HepG2 (cell line): Measurements from ENCODE around the gene LCLAT1. TPM values are rescaled to one million over a fixed set of nuclear protein-coding genes. Genes with fewer than 3 reads are reported as not detected.

Experiments
- ATAC-seq: fragments of 200-7000 bp; cut with Tn5 transposase; 3 replicates; pipeline ENCODE4 v1.9.1; 2020; ENCODE audit warnings: mild to moderate bottlenecking, moderate library complexity
- BruUV-seq: library from RNA; stranded (reverse); fragments of 400-500 nt; replicated peaks from 2 replicates; lab custom pipeline; 2021; lab: Mats Ljungman, UMichigan
- CTCF ChIA-PET: fragments of 300-600 bp; formaldehyde crosslinking; extraction: SDS; loops from one replicate; lab custom pipeline; 2021; ENCODE audit warnings: low total read pairs, inconsistent platforms, low intra/inter-chr PET ratio; lab: Yijun Ruan, JAX
- POLR2A ChIA-PET: fragments of 350-600 bp; sonication (Branson Sonifier 250); formaldehyde crosslinking; loops from one replicate; lab custom pipeline; 2020; ENCODE audit warnings: antibody characterized with exemption, inconsistent platforms; lab: Yijun Ruan, JAX
- DNase-seq: peaks from one replicate; pipeline ENCODE4 v3.0.0-alpha.2; 2015; ENCODE audit warnings: low spot score
- FAIRE-seq: peaks from 3 replicates; lab custom pipeline; 2011; peaks lifted over from hg19 to GRCh38; lab: Jason Lieb, UNC
- H2AFZ ChIP-seq: one replicate; pipeline ENCODE4 v1.6.1; 2011; ENCODE audit warnings: low read length, inconsistent platforms
- H3K27ac ChIP-seq: fragments of 300-600 bp; 3 replicates; pipeline ENCODE4 v1.8.0; 2011; ENCODE audit warnings: mixed run types, mild to moderate bottlenecking, mixed read lengths, low read length, inconsistent platforms; ENCODE audit not compliant: insufficient read depth; ENCODE audit errors: extremely low read length
- H3K27me3 ChIP-seq, 2 experiments: fragments of 200-600 bp in 1 of 2; 2 replicates in 1 of 2; 3 replicates in 1 of 2; pipeline versions ENCODE4 v1.6.0 to v1.8.0; 2011; ENCODE audit warnings: low read length in 2 of 2, mild to moderate bottlenecking in 2 of 2, moderate library complexity in 2 of 2, inconsistent platforms in 1 of 2; ENCODE audit not compliant: insufficient read depth in 2 of 2, control insufficient read depth in 1 of 2
- H3K36me3 ChIP-seq, 2 experiments: fragments of 200-600 bp in 1 of 2; replicated peaks in 1 of 2; 2 replicates in 1 of 2; 3 replicates in 1 of 2; pipeline versions ENCODE4 v1.5.1 to v1.8.0; 2011; ENCODE audit warnings: low read length in 2 of 2, inconsistent platforms in 1 of 2; ENCODE audit not compliant: insufficient read depth in 2 of 2, control insufficient read depth in 1 of 2
- H3K4me1 ChIP-seq: 2 replicates; pipeline ENCODE4 v1.5.1; 2012; ENCODE audit warnings: low read length, inconsistent platforms; ENCODE audit not compliant: insufficient read depth
- H3K4me2 ChIP-seq: 2 replicates; pipeline ENCODE4 v1.6.0; 2011; ENCODE audit warnings: low read depth, low read length, inconsistent platforms
- H3K4me3 ChIP-seq, 3 experiments: fragments of 200-600 bp in 1 of 3; sonication (generic), shearing (Covaris generic) in 1 of 3; replicated peaks in 1 of 3; 2 replicates each; pipeline ENCODE4 v1.5.1; 2011 to 2016; ENCODE audit warnings: low read length in 3 of 3, inconsistent platforms in 2 of 3, low read depth in 2 of 3, mild to moderate bottlenecking in 2 of 3, control low read depth in 1 of 3, mixed read lengths in 1 of 3; ENCODE audit not compliant: insufficient read depth in 1 of 3
- H3K79me2 ChIP-seq: one replicate; pipeline ENCODE4 v1.6.1; 2011; ENCODE audit warnings: low read length, inconsistent platforms; ENCODE audit not compliant: insufficient read depth
- H3K9ac ChIP-seq: 2 replicates; pipeline ENCODE4 v1.6.0; 2011; ENCODE audit warnings: mild to moderate bottlenecking, low read depth, low read length, inconsistent platforms; ENCODE audit not compliant: insufficient read depth
- H3K9me3 ChIP-seq: 2 replicates; pipeline ENCODE4 v1.5.1; 2012; ENCODE audit warnings: mild to moderate bottlenecking, low read length
- H4K20me1 ChIP-seq: 2 replicates; pipeline ENCODE4 v1.6.0; 2011; ENCODE audit warnings: inconsistent platforms, mild to moderate bottlenecking, low read length, moderate library complexity; ENCODE audit not compliant: insufficient read depth
- AGO1 ChIP-seq: fragments of 200-400 bp; formaldehyde crosslinking; IDR thresholded peaks from 2 replicates; pipeline ENCODE4 v1.6.1; 2017; ENCODE audit warnings: mild to moderate bottlenecking, low read depth, low read length, moderate library complexity; ENCODE audit not compliant: poor library complexity, severe bottlenecking
- CBX2 ChIP-seq, 2 experiments: fragments of 200-600 bp in 1 of 2; sonication (generic); formaldehyde crosslinking in 1 of 2; IDR thresholded peaks; 2 replicates each; pipeline versions ENCODE4 v1.7.0 to v1.8.1; 2018 to 2022; ENCODE audit warnings: low read depth in 2 of 2, low read length in 1 of 2, mild to moderate bottlenecking in 1 of 2, missing genetic modification reagents in 1 of 2
- GABPA ChIP-seq, 2 experiments: IDR thresholded peaks; 2 replicates each; pipeline ENCODE4 v1.6.1; 2011 to 2016; ENCODE audit warnings: low read depth in 2 of 2, low read length in 1 of 2, missing biosample characterization in 1 of 2, missing genetic modification characterization in 1 of 2
- GATA4 ChIP-seq: sonication (generic); IDR thresholded peaks from 2 replicates; pipeline ENCODE4 v1.6.1; 2016; ENCODE audit warnings: antibody characterized with exemption, low read depth, borderline replicate concordance
- HOXA5 ChIP-seq: sonication (generic); formaldehyde crosslinking; IDR thresholded peaks from 2 replicates; pipeline ENCODE4 v1.4.0; 2020; ENCODE audit warnings: missing genetic modification reagents
- SNAPC2 ChIP-seq: sonication (generic); formaldehyde crosslinking; IDR thresholded peaks from 2 replicates; pipeline ENCODE4 v1.8.1; 2022; ENCODE audit warnings: mild to moderate bottlenecking, missing genetic modification reagents
- SP140L ChIP-seq: sonication (generic); formaldehyde crosslinking; IDR thresholded peaks from 2 replicates; pipeline ENCODE4 v1.4.0; 2020; ENCODE audit warnings: missing genetic modification reagents, borderline replicate concordance
- SP4 ChIP-seq: sonication (generic); formaldehyde crosslinking; IDR thresholded peaks from 2 replicates; pipeline ENCODE4 v1.8.1; 2023; ENCODE audit warnings: mild to moderate bottlenecking, missing genetic modification reagents
- ZBTB21 ChIP-seq: sonication (generic); formaldehyde crosslinking; IDR thresholded peaks from 2 replicates; pipeline ENCODE4 v1.4.0; 2020; ENCODE audit warnings: missing genetic modification reagents
- ZC3H13 ChIP-seq: sonication (generic); formaldehyde crosslinking; IDR thresholded peaks from 2 replicates; pipeline ENCODE4 v1.8.1; 2023; ENCODE audit warnings: mild to moderate bottlenecking, missing genetic modification reagents, moderate library complexity
- ZMAT3 ChIP-seq: sonication (generic); formaldehyde crosslinking; conservative IDR thresholded peaks from 2 replicates; pipeline ENCODE4 v1.7.0; 2021; ENCODE audit warnings: missing genetic modification reagents
- ZNF598 ChIP-seq: sonication (generic); formaldehyde crosslinking; IDR thresholded peaks from 2 replicates; pipeline ENCODE4 v1.5.1; 2020; ENCODE audit warnings: mild to moderate bottlenecking, missing genetic modification reagents, borderline replicate concordance
- ZNF619 ChIP-seq: sonication (generic); formaldehyde crosslinking; IDR thresholded peaks from 2 replicates; pipeline ENCODE4 v1.4.0; 2020; ENCODE audit warnings: mild to moderate bottlenecking, missing genetic modification reagents
- ZNF792 ChIP-seq: IDR thresholded peaks from 2 replicates; pipeline ENCODE4 v1.6.1; 2016
- ZNF800 ChIP-seq: sonication (generic); formaldehyde crosslinking; IDR thresholded peaks from 2 replicates; pipeline ENCODE4 v1.4.0; 2020; ENCODE audit warnings: missing genetic modification reagents
- WGBS: methylation state at CpG from one replicate; pipeline ENCODE4 v1.1.6; 2017; ENCODE audit warnings: low lambda C conversion rate; 5-methylcytosine and 5-hydroxymethylcytosine counted together
- in situ Hi-C: cut with HindIII; loops from 2 replicates; pipeline ENCODE4 v1.10.0; 2017; ENCODE audit warnings: low pct_unique_long_range_greater_than_20kb; ENCODE audit not compliant: extremely low pct_ligation_motif_present
- intact Hi-C: fragments of 100-400 bp; cut with micrococcal nuclease; formaldehyde crosslinking; loops from one replicate; pipeline ENCODE4 v1.10.0; 2022; ENCODE audit not compliant: unreplicated experiment
- polyA plus RNA-seq, 8 experiments: library from polyadenylated mRNA; depleted of rRNA in 3 of 8; stranded (reverse) in 7 of 8; unstranded in 1 of 8; fragments of >200 nt; fragmentation: Illumina TruSeq in 4 of 8; extraction: Trizol in 4 of 8; gene quantifications; 2 replicates each; pipeline versions ENCODE4 v1.2.1 to v1.2.3, GENCODE V29; 2011 to 2016; ENCODE audit warnings: low read depth in 4 of 8, missing spikeins in 1 of 8, mixed read lengths in 1 of 8; ENCODE audit not compliant: insufficient read depth in 1 of 8
- total RNA-seq, 5 experiments: library from RNA; depleted of rRNA; stranded (reverse); fragments of >200 nt; fragmentation: Illumina TruSeq; extraction: Trizol; gene quantifications; 2 replicates each; pipeline ENCODE4 v1.2.3, GENCODE V29; 2016; ENCODE audit warnings: low read depth in 1 of 5
- TF ChIP-seq, protein P1 (sequence below): sonication (generic); formaldehyde crosslinking; conservative IDR thresholded peaks from 2 replicates; pipeline ENCODE4 v1.4.0; 2020; ENCODE audit warnings: missing genetic modification reagents
- TF ChIP-seq, protein P2 (sequence below): sonication (generic); formaldehyde crosslinking; IDR thresholded peaks from 2 replicates; pipeline ENCODE4 v1.8.1; 2023; ENCODE audit warnings: mild to moderate bottlenecking, missing genetic modification reagents

Gene LCLAT1
- total and polyA plus RNA-seq, 2 of the 13 experiments (the other 11 are each of a cell fraction or from before 2014, with no cell fraction given) = 18.0 to 28.0 TPM

DNA sequence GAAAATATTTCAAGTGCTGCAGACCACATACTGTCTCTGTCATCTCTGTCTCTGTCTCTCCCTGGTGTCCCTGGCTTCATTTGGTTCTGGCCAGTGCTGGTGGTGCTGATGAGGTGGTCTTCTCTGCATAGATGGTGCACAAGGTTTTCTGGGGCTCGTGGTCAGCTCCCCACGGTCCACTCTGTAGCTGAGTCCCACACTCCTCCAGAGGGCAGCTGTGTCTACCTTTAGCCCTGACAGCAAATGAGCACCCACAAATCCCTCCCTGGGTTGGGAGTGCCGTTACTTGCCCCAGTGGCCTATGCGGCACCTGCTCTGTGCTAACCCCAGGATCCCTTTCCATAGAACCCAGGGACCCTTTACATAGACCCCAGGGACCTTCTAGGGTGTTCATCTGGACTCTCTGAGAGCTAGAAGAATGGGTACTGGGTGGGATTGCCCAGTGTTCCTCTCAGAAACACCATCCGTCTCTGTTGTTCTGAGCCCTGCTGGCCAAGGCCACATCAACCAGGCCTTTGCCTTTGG lies 230.9 kb downstream of the LCLAT1 start:
- no peaks in the 10 kb centered on the region; the same call in 1 of the 2 replicates for H4K20me1 ChIP-seq
- H3K4me2 ChIP-seq = no peak overlapping the region
- no peak overlapping the region for H2AFZ ChIP-seq
- H3K4me3 ChIP-seq = no peak overlapping the region
- H3K27ac ChIP-seq = no peak overlapping the region
- TF ChIP-seq CBX2 (IDR thresholded peaks at IDR 0.05; ENCODE audit: low read depth, low read length) (no peak), CBX2 (CRISPR knock-in tag; IDR thresholded peaks at IDR 0.05; ENCODE audit: low read depth) (no peak), ZBTB21 (CRISPR knock-in tag) (no peak), ZNF792 (CRISPR knock-in tag) (no peak), HOXA5 (CRISPR knock-in tag) (no peak), SNAPC2 (CRISPR knock-in tag) (no peak), ZC3H13 (CRISPR knock-in tag) (no peak), GATA4 (no peak), AGO1 (no peak), SP4 (CRISPR knock-in tag) (no peak), ZNF800 (CRISPR knock-in tag) (no peak), SP140L (CRISPR knock-in tag) (no peak), GABPA (IDR thresholded peaks at IDR 0.05; ENCODE audit: low read depth, low read length) (no peak), GABPA (CRISPR knock-in tag; IDR thresholded peaks at IDR 0.05; ENCODE audit: low read depth) (no peak), ZNF619 (CRISPR knock-in tag) (no peak), ZMAT3 (CRISPR knock-in tag) (no peak), ZNF598 (CRISPR knock-in tag) (no peak)
- TF ChIP-seq, protein P1, sequence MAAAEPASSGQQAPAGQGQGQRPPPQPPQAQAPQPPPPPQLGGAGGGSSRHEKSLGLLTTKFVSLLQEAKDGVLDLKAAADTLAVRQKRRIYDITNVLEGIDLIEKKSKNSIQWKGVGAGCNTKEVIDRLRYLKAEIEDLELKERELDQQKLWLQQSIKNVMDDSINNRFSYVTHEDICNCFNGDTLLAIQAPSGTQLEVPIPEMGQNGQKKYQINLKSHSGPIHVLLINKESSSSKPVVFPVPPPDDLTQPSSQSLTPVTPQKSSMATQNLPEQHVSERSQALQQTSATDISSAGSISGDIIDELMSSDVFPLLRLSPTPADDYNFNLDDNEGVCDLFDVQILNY (CRISPR knock-in tag) = no peak
- TF ChIP-seq, protein P2, sequence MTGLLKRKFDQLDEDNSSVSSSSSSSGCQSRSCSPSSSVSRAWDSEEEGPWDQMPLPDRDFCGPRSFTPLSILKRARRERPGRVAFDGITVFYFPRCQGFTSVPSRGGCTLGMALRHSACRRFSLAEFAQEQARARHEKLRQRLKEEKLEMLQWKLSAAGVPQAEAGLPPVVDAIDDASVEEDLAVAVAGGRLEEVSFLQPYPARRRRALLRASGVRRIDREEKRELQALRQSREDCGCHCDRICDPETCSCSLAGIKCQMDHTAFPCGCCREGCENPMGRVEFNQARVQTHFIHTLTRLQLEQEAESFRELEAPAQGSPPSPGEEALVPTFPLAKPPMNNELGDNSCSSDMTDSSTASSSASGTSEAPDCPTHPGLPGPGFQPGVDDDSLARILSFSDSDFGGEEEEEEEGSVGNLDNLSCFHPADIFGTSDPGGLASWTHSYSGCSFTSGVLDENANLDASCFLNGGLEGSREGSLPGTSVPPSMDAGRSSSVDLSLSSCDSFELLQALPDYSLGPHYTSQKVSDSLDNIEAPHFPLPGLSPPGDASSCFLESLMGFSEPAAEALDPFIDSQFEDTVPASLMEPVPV (CRISPR knock-in tag) = no peak
- no peak; the same call in 2 of the 3 replicates for ATAC-seq
- BruUV-seq = no TSS peak
- no peaks in the 10 kb centered on the region for H3K4me1 ChIP-seq
- no peak for FAIRE-seq
- H3K9me3 ChIP-seq = no peaks in the 10 kb centered on the region
- H3K9ac ChIP-seq = no peak overlapping the region
- no peaks in the 10 kb centered on the region for H3K79me2 ChIP-seq
- H3K36me3 ChIP-seq = no peaks in the 10 kb centered on the region
- DNase-seq = no peak
- intact Hi-C loops = loop anchor here (5.0 to 10.0 kb wide), 2 partner anchors 116 to 243 kb away; no protein-coding TSS in a partner anchor
- ChIA-PET CTCF (no interaction called here), POLR2A (no interaction called here)
- 33% methylated on average over 5 of the region's 5 CpGs for WGBS
- H3K27me3 ChIP-seq = peaks cover 0 to 11% of the 10 kb centered on the region in 2 experiments; a peak in 4 of 5 replicates
- in situ Hi-C loops = no loop called here
